A673 (cell line): ENCODE data around the gene JARID2.

Experiments used
- CTCF ChIP-seq: fragments of 300-800, 200-600 bp; sonication (generic); conservative IDR thresholded peaks from 2 replicates; pipeline ENCODE4 v1.5.1; 2017; ENCODE audit warnings: low read depth, mild to moderate bottlenecking, antibody characterized with exemption, low read length, moderate library complexity, mixed read lengths
- EZH2 ChIP-seq: fragments of 200-600 bp; sonication (generic); IDR thresholded peaks from 2 replicates; pipeline ENCODE4 v1.6.1; 2017; ENCODE audit warnings: borderline replicate concordance, low read depth, mild to moderate bottlenecking, mixed read lengths, antibody characterized with exemption, low read length; ENCODE audit not compliant: poor library complexity, severe bottlenecking

- TF ChIP-seq CTCF (no peak), EZH2 (no peak)
Observed at GRCh38 chr6:15516378-15516777, 270.5 kb downstream of the JARID2 start.
